Panc1 (cell line): ENCODE data around the gene BRCA2. TPM values are rescaled to one million over a fixed set of nuclear protein-coding genes. Genes with fewer than 3 reads are reported as not detected.

Source experiments
- ATAC-seq: fragments of 200-7000 bp; cut with Tn5 transposase; 2 replicates; pipeline ENCODE4 v1.9.1; 2020; ENCODE audit warnings: mild to moderate bottlenecking, moderate library complexity
- BruUV-seq: library from RNA; stranded (reverse); fragments of 400-500 nt; replicated peaks from 2 replicates; lab custom pipeline; 2021; lab: Mats Ljungman, UMichigan
- CTCF ChIA-PET: fragments of 300-600 bp; sonication (Branson Sonifier 250); formaldehyde crosslinking; loops from one replicate; lab custom pipeline; 2022; ENCODE audit warnings: antibody characterized with exemption; lab: Charles Lee
- POLR2A ChIA-PET: fragments of 300-600 bp; sonication (Branson Sonifier 250); formaldehyde crosslinking; loops from one replicate; lab custom pipeline; 2022; ENCODE audit warnings: antibody characterized with exemption; lab: Charles Lee
- DNase-seq: peaks from one replicate; pipeline ENCODE4 v3.0.0-alpha.2; 2010; ENCODE audit warnings: low read depth, low spot score
- H3K27ac ChIP-seq: 2 replicates; pipeline ENCODE4 v1.5.1; 2011; ENCODE audit warnings: mild to moderate bottlenecking, low read length, inconsistent platforms
- H3K27me3 ChIP-seq: fragments of 200-500 bp; sonication (Bioruptor generic); 2 replicates; pipeline ENCODE4 v1.6.0; 2014; ENCODE audit warnings: low read length, inconsistent platforms; ENCODE audit not compliant: control insufficient read depth, insufficient read depth
- H3K36me3 ChIP-seq: fragments of 200-500 bp; sonication (Bioruptor generic); 2 replicates; pipeline ENCODE4 v1.5.1; 2014; ENCODE audit warnings: inconsistent platforms, mild to moderate bottlenecking, low read length, moderate library complexity; ENCODE audit not compliant: control insufficient read depth, insufficient read depth
- H3K4me1 ChIP-seq: 2 replicates; pipeline ENCODE4 v1.5.1; 2011; ENCODE audit warnings: inconsistent platforms, mild to moderate bottlenecking, low read length, moderate library complexity; ENCODE audit not compliant: control insufficient read depth, insufficient read depth
- H3K4me3 ChIP-seq, 2 experiments: 2 replicates each; pipeline ENCODE4 v1.5.1; 2011 to 2012; ENCODE audit warnings: low read depth in 2 of 2, low read length in 2 of 2, mild to moderate bottlenecking in 2 of 2, inconsistent platforms in 1 of 2, moderate library complexity in 1 of 2
- H3K9me3 ChIP-seq: fragments of 200-500 bp; sonication (Bioruptor generic); 2 replicates; pipeline ENCODE4 v1.5.1; 2014; ENCODE audit warnings: low read depth, mild to moderate bottlenecking, inconsistent platforms, low read length, moderate library complexity; ENCODE audit not compliant: control insufficient read depth, insufficient read depth
- CTCF ChIP-seq: fragments of 450-650 bp; IDR thresholded peaks from 2 replicates; pipeline ENCODE4 v1.5.1; 2017; ENCODE audit warnings: mild to moderate bottlenecking
- POLR2AphosphoS5 ChIP-seq: IDR thresholded peaks from 2 replicates; pipeline ENCODE4 v1.6.1; 2012; ENCODE audit warnings: mild to moderate bottlenecking, low read depth, low read length, moderate library complexity
- SIN3A ChIP-seq: IDR thresholded peaks from 2 replicates; pipeline ENCODE4 v1.6.1; 2012; ENCODE audit warnings: low read depth, mild to moderate bottlenecking, low read length, moderate library complexity, borderline replicate concordance; ENCODE audit not compliant: insufficient read depth
- TCF7L2 ChIP-seq: IDR thresholded peaks from 2 replicates; pipeline ENCODE4 v1.6.1; 2011; ENCODE audit warnings: mild to moderate bottlenecking, low read depth, low read length, inconsistent platforms
- in situ Hi-C: cut with HindIII; loops from 2 replicates; pipeline ENCODE4 v1.10.0; 2016; ENCODE audit warnings: low sequenced_read_pairs, low pct_unique_long_range_greater_than_20kb
- intact Hi-C: fragments of 100-400 bp; cut with micrococcal nuclease; formaldehyde crosslinking; loops from one replicate; pipeline ENCODE4 v1.10.0; 2022; ENCODE audit not compliant: unreplicated experiment
- total RNA-seq: library from RNA; stranded (reverse); gene quantifications from one replicate; pipeline ENCODE4 v1.2.1, GENCODE V29; 2021; ENCODE audit not compliant: unreplicated experiment
- TF ChIP-seq, protein P1 (sequence below), 2 experiments: IDR thresholded peaks; 2 replicates each; pipeline ENCODE4 v1.6.1; 2011 to 2012; ENCODE audit warnings: low read depth in 2 of 2, control low read depth in 1 of 2, low read length in 1 of 2, mild to moderate bottlenecking in 1 of 2, moderate library complexity in 1 of 2; ENCODE audit not compliant: insufficient read depth in 1 of 2

BRCA2 gene
- total RNA-seq, 1 experiment from 2014 or later: 8.4 TPM

DNA sequence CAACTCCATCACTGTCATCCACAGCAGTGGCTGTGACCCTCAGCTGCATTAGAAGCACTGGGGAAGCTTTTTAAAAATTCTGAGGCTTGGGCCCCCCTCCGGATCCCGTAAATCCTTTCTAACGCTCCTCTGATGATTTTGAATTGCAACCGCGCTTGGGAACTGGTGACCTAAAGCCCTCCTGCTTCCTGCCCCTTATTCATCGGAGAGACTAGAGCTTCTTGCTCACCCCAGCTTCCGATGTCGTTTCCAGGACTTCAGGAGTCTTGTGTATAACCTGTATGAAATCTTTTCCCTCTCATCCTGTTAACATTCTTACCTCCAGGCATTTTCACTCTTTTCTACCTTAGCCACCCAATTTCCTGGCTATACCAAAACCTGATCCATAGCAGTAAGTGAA is 14.9 kb upstream of the BRCA2 start:
- Histone ChIP-seq H3K36me3 (no peaks in the 10 kb centered on the region), H3K27ac (no peak overlapping the region), H3K4me1 (no peaks in the 10 kb centered on the region), H3K4me3 (no peak overlapping the region), H3K27me3 (peaks cover 8% of the 10 kb centered on the region), H3K9me3 (no peaks in the 10 kb centered on the region)
- no peak for ATAC-seq
- TF ChIP-seq CTCF (no peak), POLR2AphosphoS5 (no peak), SIN3A (no peak), TCF7L2 (no peak)
- TF ChIP-seq, protein P1, sequence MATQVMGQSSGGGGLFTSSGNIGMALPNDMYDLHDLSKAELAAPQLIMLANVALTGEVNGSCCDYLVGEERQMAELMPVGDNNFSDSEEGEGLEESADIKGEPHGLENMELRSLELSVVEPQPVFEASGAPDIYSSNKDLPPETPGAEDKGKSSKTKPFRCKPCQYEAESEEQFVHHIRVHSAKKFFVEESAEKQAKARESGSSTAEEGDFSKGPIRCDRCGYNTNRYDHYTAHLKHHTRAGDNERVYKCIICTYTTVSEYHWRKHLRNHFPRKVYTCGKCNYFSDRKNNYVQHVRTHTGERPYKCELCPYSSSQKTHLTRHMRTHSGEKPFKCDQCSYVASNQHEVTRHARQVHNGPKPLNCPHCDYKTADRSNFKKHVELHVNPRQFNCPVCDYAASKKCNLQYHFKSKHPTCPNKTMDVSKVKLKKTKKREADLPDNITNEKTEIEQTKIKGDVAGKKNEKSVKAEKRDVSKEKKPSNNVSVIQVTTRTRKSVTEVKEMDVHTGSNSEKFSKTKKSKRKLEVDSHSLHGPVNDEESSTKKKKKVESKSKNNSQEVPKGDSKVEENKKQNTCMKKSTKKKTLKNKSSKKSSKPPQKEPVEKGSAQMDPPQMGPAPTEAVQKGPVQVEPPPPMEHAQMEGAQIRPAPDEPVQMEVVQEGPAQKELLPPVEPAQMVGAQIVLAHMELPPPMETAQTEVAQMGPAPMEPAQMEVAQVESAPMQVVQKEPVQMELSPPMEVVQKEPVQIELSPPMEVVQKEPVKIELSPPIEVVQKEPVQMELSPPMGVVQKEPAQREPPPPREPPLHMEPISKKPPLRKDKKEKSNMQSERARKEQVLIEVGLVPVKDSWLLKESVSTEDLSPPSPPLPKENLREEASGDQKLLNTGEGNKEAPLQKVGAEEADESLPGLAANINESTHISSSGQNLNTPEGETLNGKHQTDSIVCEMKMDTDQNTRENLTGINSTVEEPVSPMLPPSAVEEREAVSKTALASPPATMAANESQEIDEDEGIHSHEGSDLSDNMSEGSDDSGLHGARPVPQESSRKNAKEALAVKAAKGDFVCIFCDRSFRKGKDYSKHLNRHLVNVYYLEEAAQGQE (IDR thresholded peaks at IDR 0.05; ENCODE audit: insufficient read depth in 1 of 2, low read depth in 2 of 2, low read length in 1 of 2): no peak
- ChIA-PET CTCF (no interaction called here), POLR2A (no interaction called here)
- BruUV-seq: no TSS peak
- intact Hi-C loops: no loop called here
- no peak for DNase-seq
- in situ Hi-C loops: no loop called here

DNA sequence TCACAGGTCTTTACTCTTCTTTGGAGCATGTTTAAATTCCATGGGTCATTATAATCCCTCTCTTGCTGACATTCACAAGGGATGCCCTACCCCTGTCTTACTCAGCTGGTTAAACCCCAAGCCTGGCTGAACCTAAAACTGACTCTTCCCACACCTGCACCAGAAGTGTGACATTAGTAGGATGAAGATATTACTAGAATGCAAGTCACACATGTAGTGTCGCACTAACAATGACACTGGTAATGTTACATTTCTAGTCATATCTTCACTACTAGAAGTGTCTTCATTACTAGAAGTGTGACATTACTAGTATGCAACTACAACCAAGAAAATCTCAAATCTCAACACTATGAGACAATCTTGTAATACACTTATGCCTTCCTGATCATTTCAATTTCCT is 14.4 kb upstream of the BRCA2 start:
- no peak overlapping the region for H3K27ac ChIP-seq
- ChIA-PET CTCF (no interaction called here), POLR2A (no interaction called here)
- DNase-seq (no peak), ATAC-seq (no peak)
- in situ Hi-C loops (no loop called here), intact Hi-C loops (no loop called here)
- H3K4me1 ChIP-seq: no peaks in the 10 kb centered on the region
- no peak overlapping the region for H3K4me3 ChIP-seq
- peaks cover 8% of the 10 kb centered on the region; the same call in 1 of the 2 replicates for H3K27me3 ChIP-seq
- TF ChIP-seq, protein P1 (IDR thresholded peaks at IDR 0.05; ENCODE audit: insufficient read depth in 1 of 2, low read depth in 2 of 2, low read length in 1 of 2): no peak
- no peak for TF ChIP-seq SIN3A
- TF ChIP-seq CTCF: no peak
- no peak for TF ChIP-seq POLR2AphosphoS5
- no TSS peak for BruUV-seq
- no peaks in the 10 kb centered on the region for H3K36me3 ChIP-seq
- H3K9me3 ChIP-seq: no peaks in the 10 kb centered on the region
